ENCODE results near the gene DDAH2.

DDAH2 gene

DNA sequence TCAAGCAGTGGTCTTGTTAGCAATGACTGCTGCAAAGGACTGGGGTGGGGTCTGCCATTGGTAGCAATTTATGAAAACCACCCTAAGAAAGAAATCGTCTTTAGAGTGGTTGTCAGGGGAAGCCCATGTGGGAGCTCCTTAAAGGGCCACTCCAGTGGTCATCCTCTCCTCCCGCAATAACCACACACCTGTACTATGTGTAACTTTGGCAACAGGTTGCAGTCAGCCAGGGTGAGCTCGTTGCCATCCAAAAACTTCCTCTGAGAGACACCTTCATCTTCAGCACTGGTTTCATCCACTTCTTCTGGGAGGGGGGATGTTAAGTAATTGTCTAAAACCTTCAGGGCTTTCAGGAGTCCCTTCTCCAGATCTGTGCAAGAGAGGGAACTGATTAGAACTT, 2.9 kb upstream of the DDAH2 start:
- no peak for DNase-seq (ENCODE audit: low read depth)

DNA sequence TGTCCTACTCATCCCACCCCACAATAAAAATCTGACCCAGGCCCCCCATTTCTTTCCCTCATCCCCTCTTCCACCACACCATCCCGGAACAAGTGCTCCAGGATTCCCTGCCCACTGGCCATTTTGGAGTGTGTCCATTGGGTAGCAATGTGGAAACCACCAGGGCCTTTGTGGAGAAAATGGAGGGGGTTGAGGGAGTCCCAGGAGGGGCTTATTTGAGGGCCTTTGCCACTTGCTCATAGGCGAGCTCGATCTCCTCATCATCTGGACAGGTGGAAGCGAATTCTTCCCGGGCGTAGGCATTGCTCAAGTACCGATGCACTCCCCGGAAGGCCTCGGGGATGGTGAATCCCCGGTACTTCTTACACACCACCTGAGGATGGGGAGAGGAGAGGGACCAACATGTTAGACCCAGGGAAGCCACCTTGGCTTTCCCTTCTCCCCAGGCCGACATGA, 1.6 kb upstream of the DDAH2 start:
- no peak for DNase-seq (ENCODE audit: low read depth)

DNA sequence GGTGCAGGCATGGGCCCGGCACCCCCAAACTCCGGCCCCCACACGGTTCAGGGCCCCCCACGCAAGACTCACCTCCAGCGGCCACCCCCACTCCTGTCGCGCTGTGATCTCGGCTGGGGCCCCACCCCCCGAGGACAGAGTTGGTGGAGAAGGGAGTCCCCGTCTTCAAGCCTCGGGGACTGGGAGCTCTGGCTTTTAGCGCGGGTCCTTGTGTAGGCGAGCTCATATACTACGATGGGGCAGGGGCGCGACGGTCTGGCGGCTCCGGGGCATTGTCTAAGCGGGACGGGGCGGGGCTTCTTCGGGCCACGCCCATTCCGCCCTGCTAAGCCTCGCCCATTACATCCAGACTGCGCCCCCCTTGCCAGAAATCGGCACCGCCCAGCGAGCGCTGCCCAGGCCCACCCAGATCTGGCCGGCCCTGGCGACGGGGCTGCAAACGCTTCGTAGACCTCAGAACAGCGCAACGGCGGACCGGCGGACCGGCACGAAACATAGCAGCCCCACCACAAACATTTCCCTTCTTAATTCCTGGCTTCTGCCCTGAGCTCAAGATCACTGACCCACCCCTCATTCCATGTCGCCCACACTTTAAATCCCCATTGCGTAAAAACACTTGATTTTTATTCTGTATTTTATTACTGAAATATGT, 1.0 kb upstream of the DDAH2 start:
- DNase-seq (ENCODE audit: low read depth), result peak; percentile 82

DNA sequence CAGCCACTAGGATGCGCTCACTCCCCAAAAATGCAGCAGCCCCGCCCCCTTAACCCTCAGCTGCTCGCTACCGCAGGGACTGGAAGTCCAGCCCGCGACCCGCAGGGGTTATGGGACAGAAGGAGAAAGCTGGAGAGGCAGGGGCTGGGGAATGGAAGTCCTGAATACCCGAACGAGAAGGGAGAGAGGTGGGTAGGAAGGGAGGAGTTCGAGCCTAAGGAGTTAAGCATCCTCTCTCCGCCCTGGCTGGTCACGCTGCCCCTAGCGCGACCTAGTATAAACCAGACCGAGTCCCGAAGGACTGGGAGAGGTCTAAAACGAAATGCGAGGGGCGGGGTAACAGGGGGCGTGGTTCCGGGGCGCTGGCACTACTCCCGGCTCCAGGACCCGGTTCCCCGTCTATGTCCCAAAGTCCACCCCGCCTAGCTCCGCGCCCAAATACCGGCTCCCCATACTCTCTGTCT, 448 bp upstream of the DDAH2 start:
- DNase-seq (ENCODE audit: low read depth), result peak; percentile 92

DNA sequence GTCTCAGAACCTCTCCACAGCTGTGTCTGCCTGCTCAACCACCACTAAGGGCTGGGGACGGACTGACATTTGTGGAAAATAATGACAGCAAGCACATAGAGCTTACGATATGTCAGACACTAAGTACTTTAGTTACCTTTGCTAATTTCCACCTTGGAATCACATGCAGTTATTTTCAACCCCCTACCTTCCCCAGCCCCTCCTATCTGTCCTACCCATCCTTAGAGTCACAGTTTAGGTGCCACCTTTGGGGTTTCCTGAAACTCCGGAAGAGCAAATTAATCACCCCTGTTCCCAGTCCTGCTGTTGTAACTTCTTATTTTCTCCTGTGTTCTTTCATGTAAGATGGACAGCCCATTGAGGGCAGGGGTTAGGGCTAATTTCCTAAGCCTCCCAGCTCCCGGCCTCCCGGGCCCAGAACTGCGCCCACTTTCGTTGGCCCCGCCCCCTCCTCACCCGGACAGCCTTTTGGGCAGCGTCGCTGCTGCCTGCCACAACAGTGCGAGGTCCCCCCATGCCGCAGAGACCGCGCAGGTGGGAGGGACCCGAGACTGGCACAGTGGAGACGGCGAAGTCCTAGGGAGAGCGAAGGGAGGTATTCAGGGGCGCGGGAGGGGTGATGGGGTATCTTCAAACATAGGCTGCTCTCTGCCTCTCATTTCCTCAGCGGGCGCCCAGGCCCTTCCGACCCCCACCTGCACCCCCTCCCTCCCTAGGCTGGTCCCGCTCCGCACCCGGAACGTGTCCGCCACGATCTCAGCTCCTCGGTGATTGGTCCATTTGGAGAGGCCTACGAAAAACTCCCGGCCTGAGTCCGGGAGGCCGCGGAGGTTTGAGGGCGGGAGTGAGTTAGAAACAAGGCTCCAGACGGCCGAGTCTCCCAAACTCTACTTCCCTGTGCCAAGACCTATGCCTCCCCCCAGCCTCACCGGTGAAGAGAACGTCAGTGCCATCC, 1.1 kb downstream of the DDAH2 start:
- no peak for DNase-seq (ENCODE audit: low read depth)

DNA sequence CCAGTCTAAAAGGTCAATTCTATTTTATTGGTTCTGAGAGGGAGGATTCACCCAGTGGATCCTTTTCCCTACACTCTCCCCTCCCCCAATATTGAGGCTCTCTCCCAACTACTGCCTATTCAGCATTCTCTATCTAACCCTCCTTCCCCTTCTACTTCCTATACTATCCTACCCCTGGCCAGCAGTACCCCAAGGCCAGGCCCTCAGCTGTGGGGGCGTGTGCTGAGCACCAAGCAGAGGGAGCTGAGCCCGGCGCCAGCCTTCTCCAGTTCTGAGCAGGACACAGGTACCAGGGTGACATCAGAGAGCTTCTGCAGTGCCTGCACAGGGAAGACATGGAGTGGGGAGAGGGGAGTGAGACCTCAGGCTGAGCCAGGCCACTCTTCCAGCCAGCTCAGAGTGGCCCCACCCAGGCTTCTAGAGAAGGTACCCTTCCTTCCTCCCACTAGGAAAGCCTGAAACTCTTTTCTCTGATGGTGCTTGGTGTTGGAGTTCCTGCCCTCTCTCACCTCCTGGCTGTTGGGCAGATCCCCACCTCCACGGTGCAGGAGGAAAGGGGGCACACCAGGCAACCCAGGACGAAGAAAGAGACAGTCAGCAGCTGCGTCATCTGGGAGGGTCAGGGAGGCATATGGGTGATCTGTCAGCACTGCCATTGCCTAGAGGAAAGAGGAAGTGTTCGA, 1.9 kb downstream of the DDAH2 start:
- no peak for DNase-seq (ENCODE audit: low read depth)

DNA sequence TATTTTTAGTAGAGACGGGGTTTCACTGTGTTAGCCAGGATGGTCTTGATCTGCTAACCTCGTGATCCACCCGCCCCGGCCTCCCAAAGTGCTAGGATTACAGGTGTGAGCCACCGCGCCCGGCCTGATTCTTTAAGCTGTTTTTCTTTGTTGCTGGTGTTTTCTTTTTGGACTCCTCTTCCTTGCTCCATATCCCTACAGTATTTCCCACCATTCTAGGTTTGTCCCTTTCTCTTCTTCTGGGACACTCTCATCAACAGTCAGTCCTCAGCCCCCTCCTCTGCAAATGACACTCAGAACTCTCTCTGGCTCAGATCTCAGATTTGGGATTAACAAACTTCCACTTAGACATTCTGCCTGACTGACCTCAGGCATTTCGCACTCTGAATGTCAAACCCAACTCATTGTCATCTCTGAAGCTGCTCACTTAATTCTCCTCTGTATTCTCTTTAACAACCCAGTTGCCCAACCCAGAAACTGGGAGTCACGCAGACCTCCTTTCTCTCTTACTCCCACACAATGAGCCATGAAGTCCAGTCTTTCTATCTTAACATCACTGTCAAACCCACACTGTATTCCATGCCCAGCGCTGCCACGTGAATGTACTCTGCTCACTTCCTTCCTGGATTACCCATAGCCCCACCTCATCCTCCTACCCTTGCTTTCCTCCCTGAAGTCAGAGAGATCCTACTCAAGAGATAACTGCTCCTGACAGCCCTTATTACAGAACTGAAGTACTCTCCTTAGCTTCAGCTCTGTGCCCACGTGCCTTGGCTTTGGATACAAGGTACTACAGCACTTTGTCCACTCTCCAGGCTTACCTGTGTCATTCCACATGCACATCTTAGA, 3.4 kb downstream of the DDAH2 start:
- DNase-seq (ENCODE audit: low read depth), result no peak

DNA sequence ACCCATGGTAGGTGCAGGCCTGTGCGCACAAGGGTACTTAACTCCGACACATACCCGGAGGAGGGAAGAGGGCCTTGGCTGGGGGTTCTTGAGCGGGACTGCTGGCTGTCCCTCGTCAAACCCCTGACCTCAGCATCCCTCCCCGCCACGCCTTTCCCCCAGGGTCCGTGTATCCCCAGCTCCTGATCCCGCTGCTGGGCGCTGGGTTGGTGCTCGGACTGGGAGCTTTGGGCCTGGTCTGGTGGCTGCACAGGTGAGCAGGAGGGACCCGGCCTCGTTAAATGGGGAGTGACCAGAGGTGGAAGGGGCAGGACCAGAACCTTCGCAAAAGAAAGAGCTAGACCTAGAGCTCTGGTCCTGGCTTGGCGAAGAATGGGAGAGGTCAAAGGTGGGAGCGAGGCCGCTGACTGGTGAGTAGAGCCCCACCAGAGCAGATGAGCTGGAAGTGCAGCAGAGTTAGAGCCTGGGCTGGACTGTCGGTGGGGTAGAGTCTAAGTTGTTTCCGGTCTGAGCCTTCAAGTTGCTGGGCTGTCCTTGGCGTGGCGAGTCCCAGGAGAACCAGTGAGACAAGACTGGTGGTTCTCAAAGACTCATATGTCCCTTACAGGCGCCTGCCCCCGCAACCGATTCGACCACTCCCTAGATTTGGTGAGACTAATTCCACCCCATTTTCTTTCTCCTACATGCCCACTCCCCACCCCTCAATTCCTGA, 5.0 kb downstream of the DDAH2 start:
- no peak for DNase-seq (ENCODE audit: low read depth)

DNA sequence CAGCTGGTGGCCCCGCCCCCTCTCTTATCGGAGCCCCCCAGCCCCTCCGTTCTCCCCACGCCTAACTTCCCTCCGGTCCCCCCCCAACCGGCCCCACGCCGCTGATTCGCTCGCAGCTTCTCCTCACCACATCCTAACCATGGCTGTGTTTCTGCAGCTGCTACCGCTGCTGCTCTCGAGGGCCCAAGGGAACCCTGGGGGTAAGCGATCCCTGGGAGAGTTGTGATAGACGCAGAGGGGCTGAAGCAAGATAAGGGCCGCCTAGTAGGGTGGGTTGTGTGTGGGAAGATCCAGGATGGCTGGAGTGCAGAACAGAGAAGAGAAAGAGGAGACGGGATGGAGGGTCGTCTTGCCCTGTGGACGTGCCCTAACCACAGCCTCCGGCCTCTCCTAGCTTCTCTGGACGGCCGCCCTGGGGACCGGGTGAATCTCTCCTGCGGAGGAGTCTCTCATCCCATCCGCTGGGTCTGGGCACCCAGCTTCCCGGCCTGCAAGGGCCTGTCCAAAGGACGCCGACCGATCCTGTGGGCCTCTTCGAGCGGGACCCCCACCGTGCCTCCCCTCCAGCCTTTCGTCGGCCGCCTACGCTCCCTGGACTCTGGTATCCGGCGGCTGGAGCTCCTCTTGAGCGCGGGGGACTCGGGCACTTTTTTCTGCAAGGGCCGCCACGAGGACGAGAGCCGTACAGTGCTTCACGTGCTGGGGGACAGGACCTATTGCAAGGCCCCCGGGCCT, 5.7 kb downstream of the DDAH2 start, which contains the start of gene MPIG6B:
TSS of gene MPIG6B (plus strand) at position 129 of the 735 bp plus-strand sequence. CDS start at position 140, 11 bp downstream.
- no peak for DNase-seq (ENCODE audit: low read depth)

DNA sequence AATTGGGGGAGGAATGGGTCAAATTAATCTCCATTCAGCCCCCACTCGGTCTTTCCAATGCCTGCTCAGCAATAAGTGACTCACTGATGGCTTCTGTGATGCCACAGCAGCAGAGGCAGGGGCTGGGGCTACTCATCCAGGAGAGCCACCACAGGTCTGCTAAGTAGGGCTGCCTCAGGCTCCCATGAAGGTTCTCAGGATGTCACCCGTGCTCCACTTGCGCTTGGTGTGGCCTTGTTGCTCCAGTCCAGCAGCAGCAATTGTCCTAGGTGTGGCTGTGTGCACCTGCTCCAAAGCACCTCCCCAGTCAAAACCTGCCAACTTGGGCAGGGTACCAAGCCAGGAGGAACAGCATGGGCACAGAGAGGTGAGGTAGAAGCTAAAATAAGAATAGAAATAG, 6.9 kb downstream of the DDAH2 start:
- DNase-seq (ENCODE audit: low read depth), result no peak

DNA sequence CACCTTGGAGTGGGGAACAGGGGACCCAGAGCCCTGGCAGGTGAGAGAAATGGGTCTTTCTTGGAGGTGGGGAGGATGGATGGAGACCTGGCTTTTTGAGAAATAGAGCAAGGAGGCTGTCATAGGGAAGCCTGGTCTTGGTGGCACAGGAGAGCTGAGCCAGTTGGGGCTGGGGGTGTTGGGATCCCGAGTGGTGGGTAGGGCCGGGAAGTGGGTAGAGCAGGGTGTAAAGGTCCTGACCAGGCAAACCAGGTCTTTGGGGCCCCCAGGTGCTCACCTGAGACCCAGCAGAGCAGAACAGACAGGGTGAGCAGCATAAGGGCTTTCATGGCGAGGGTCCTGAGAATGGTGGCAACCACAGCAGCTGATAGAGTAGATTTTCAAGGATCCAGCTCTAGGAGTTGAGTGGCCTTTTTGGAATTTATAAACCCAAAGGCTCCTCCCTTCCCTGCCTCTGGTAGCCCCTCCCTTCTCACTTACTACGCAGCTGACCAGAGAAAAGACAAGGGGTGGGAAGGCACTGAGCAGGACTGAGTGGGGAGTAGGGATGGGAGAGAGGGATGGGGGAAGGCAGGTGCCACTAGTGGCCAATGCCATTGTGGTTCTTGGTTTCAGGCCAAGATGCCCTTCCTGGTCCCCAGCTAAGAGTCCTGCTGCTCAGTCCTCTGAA, 7.6 kb downstream of the DDAH2 start, which contains the start of gene LY6G6C:
TSS of gene LY6G6C (minus strand) at position 396 of the 670 bp plus-strand sequence. CDS start at position 329, 67 bp downstream.
- no peak for DNase-seq (ENCODE audit: low read depth)

DNA sequence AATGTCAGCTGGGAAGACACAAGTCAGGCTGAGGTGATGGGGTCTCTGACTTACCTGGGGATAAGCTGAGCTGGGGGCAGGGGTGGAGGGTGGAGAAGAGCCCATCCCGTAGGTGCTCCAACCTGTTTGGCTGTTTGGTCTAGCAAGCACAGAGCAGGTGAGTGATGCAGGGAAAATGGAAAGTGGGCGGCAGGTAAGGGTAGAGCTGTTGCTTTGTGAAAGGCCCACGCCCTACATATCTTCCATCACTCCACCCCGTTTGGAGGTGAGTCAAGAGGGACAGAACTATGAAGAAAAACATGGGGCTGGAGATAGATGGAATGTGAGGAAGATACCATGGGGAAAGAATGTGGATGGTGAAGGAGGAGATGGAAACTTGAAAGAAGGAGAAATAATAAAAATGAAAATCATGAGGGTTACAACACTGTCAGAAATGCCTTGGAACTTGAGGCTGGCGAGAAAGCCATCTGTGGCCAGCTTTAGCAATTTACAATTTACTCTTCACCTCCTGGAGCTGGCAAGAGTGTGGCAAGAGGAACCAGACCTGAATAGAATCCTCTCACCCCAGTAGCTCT, 8.8 kb downstream of the DDAH2 start:
- DNase-seq (ENCODE audit: low read depth), result no peak

DNA sequence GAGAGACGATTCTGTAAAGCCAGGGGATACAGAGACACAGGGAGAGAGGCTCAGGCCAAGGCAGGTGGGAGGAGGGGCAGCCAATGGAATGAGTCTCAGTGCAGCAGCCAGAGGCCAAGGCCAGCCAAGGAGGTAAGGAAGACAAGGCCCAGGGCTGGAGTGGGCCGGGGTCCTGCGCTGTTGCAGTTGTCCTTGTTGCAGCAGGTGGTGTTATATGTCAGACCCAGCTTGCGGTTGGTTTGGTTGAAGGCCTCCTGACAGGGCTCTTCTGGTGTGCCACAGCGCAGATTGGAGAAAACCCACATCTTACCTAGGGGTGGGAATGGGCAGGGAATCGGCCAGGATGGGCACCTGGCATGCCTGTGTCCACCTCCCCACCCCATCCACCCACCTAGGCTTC, 10.1 kb downstream of the DDAH2 start:
- no peak for DNase-seq (ENCODE audit: low read depth)

DNA sequence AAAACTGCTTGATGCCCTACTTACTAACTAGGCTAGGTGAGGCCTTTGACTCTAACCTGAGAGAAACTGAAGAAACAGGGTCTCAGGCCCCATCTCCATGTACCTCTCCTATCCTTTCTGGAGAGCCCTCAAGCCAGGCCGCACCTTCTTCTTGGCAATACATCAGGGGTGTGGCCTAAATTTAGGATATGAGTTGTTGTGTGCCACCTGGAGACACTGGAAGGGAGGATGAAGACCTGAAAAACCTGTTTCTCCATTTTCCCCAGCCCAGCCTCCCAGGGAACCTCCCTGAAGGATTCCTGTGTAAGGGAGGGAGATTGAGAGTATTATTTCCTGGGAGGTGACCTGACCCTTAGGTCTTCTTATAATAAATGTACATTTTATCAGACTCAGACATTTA, 10.8 kb downstream of the DDAH2 start:
- no peak for DNase-seq (ENCODE audit: low read depth)

DNA sequence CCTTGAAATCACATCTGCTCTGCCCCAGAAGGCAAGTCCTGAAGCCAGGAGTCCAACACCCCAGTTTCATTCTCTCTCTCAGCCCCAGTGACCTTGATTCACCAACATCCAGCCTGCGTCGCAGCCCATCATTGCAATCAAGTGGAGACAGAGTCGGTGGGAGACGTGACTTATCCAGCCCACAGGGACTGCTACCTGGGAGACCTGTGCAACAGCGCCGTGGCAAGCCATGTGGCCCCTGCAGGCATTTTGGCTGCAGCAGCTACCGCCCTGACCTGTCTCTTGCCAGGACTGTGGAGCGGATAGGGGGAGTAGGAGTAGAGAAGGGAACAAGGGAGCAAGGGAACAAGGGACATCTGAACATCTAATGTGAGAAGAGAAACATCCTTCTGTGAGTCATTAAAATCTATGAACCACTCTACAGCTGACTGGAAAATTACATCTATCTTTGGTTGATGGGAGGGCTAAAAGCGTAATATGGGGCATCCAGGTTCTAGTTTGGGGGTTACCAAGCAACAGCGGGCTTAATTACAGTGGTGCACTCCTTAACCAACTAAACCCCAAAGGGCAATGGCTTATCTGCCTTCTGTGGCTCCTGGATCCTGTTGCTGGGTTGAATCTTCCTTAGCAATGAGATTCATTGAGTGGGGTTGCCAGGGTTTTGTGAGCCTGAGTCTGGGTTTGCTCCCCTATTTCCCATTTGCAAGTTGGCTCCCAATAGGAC, 11.4 kb downstream of the DDAH2 start:
- DNase-seq (ENCODE audit: low read depth), result no peak

DNA sequence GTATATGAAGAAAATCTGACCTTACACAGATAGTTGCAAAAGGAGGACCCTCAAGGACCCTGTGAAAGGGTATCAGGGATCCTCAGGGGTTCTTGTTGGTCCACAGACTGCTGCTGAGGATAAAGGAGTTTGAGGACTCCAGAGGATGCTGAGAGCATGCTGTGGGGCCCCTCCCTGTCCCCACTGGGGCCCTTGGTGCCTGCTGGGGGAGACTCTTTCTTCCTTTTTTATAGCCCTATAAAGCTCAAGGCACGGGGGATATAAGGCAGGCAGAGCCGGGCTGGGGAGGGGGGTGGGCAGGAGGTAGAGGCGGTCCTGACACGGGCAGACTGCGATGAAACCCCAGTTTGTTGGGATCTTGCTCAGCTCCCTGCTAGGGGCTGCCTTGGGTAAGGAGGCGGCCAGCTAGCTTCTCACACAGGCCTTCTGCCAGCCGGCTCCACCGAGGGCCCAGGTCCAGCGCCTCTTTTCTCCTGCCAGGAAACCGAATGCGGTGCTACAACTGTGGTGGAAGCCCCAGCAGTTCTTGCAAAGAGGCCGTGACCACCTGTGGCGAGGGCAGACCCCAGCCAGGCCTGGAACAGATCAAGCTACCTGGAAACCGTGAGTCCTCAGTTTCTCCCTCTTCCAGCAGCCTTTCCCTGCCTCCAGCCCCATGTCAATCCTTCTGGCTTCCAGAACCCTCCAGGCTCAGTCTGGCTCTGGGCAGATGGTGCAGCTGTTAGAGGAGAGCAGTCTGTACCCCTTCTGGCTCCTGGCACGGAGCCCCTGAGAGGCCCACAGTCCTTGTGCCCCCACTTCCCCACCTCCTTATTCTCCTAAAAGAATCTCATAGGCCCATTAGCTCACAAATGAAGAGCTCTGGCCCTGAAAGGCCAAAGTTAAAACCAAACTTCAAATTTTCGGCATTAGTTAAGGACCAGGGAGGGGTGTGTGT, 13.8 kb downstream of the DDAH2 start, which contains the start of gene LY6G6D:
TSS of gene LY6G6D (plus strand) at position 327 of the 937 bp plus-strand sequence. CDS start at position 335, 8 bp downstream.
- DNase-seq (ENCODE audit: low read depth), result no peak

Measured in stromal cell of bone marrow (primary cell).